Measurements from ENCODE around the gene DGKD.

Gene DGKD

GRCh38 chr2:233424154-233424951, 70.1 kb downstream of the DGKD start:
- DNase-seq: no peak

GRCh38 chr2:233426619-233427342, 72.5 kb downstream of the DGKD start:
- no peak for DNase-seq

- no peak for DNase-seq
Measured at GRCh38 chr2:233428008-233428407, 73.7 kb downstream of the DGKD start.

GRCh38 chr2:233428438-233428837, 74.1 kb downstream of the DGKD start:
- DNase-seq: no peak

- no peak for DNase-seq
Measured at GRCh38 chr2:233429175-233429897, 75.0 kb downstream of the DGKD start.

GRCh38 chr2:233430081-233430480, 75.8 kb downstream of the DGKD start:
- no peak for DNase-seq

- DNase-seq: no peak
Measured at GRCh38 chr2:233430651-233431050, 76.4 kb downstream of the DGKD start.

GRCh38 chr2:233433029-233433428, 78.7 kb downstream of the DGKD start:
- DNase-seq: no peak

- no peak for DNase-seq
Measured at GRCh38 chr2:233433794-233434193, 79.5 kb downstream of the DGKD start.

GRCh38 chr2:233434666-233435330, 80.5 kb downstream of the DGKD start:
- DNase-seq: no peak

- DNase-seq: no peak
Measured at GRCh38 chr2:233435436-233436190, 81.3 kb downstream of the DGKD start.

GRCh38 chr2:233436191-233436581, 81.9 kb downstream of the DGKD start:
- no peak for DNase-seq

- no peak for DNase-seq
Measured at GRCh38 chr2:233436691-233437438, 82.6 kb downstream of the DGKD start.

- no peak for DNase-seq
Measured at GRCh38 chr2:233437439-233437955, 83.2 kb downstream of the DGKD start.

- no peak for DNase-seq
Measured at GRCh38 chr2:233438573-233439147, 84.4 kb downstream of the DGKD start.

- peak in 18 of 51 donors; percentile 9 to 78 (median 29) for DNase-seq
Measured at GRCh38 chr2:233439191-233439590, 84.9 kb downstream of the DGKD start.

GRCh38 chr2:233440314-233440713, 86.0 kb downstream of the DGKD start:
- DNase-seq: peak in 3 of 51 donors; percentile 8 to 20 (median 19)

GRCh38 chr2:233440714-233441113, 86.4 kb downstream of the DGKD start:
- no peak for DNase-seq
